ENCODE results near the gene HTR3C.
"Not testable (repeated sequence)": the region's sequence is repeated elsewhere in the genome, so short reads cannot be mapped to it uniquely, and the experiment has no call there.

DNA sequence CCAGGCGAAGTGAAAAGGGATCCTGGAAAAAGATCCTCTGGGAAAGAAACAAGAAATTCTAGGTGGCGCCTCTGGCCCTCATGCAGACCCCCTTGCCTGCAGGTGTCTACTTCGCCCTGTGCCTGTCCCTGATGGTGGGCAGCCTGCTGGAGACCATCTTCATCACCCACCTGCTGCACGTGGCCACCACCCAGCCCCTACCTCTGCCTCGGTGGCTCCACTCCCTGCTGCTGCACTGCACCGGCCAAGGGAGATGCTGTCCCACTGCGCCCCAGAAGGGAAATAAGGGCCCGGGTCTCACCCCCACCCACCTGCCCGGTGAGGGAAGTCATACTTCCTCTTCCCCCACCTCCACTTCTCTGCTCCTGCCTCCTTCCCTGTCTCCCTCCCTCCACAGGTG is 14.5 kb upstream of the HTR3C start:
- TF ChIP-seq, protein P1, sequence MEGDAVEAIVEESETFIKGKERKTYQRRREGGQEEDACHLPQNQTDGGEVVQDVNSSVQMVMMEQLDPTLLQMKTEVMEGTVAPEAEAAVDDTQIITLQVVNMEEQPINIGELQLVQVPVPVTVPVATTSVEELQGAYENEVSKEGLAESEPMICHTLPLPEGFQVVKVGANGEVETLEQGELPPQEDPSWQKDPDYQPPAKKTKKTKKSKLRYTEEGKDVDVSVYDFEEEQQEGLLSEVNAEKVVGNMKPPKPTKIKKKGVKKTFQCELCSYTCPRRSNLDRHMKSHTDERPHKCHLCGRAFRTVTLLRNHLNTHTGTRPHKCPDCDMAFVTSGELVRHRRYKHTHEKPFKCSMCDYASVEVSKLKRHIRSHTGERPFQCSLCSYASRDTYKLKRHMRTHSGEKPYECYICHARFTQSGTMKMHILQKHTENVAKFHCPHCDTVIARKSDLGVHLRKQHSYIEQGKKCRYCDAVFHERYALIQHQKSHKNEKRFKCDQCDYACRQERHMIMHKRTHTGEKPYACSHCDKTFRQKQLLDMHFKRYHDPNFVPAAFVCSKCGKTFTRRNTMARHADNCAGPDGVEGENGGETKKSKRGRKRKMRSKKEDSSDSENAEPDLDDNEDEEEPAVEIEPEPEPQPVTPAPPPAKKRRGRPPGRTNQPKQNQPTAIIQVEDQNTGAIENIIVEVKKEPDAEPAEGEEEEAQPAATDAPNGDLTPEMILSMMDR (IDR thresholded peaks at IDR 0.05) = not testable (repeated sequence)
- not testable (repeated sequence) for TF ChIP-seq EP300 (IDR thresholded peaks at IDR 0.05)
